Heart left ventricle (tissue), 13 donors: Measurements from ENCODE around the gene HSD11B1.

Source experiments
- POLR2A ChIP-seq, 2 donors: fragments of 450-650 bp; IDR thresholded peaks; one replicate each; pipeline ENCODE4 v1.6.1; 2017; ENCODE audit warnings: antibody characterized with exemption in 2 of 2, mild to moderate bottlenecking in 2 of 2, moderate library complexity in 2 of 2
- TF ChIP-seq, protein P1 (sequence below), 12 donors: fragments of 200-600 bp; sonication (generic) in 4 of 12; IDR thresholded peaks; one replicate each; pipeline versions ENCODE4 v1.5.0 to v1.8.0; 2018 to 2022; ENCODE audit warnings: antibody characterized with exemption in 12 of 12, mild to moderate bottlenecking in 5 of 12
- donor health status: ischemic (EF 13 %, LVEDD 7.1; RV severe dilation, severe dysfunction).
- donor health status: DM: no; HTN: yes; CAD: no.
- donor health status: DM: no; HTN: no; CAD: no.
- donor health status: ischemic (EF 25% LVEDD 6.9; RV normal size, moderate dysfunction).
- donor health status: ischemic (EF 25% LVEDD 5.7; RV mildly dilated, moderate dysfunction).
- donor health status: ischemic (EF 35%, LVEDD 5.7; RV mildly dilated, moderate dysfunction).
- donor health status: nonischemic (EF 11% LVEDD 7.7; RV severe dilation, severe dysfunction).
- donor health status: DM: yes; HTN: yes; CAD: no.
- donor health status: PGD.
- donor health status: ischemic (EF 29% LVEDD 5.4; RV normal size, mild dysfunction).
- donor health status: nonischemic (EF 23%, LVEDD 6.1; RV moderate dilation, normal function).

DNA sequence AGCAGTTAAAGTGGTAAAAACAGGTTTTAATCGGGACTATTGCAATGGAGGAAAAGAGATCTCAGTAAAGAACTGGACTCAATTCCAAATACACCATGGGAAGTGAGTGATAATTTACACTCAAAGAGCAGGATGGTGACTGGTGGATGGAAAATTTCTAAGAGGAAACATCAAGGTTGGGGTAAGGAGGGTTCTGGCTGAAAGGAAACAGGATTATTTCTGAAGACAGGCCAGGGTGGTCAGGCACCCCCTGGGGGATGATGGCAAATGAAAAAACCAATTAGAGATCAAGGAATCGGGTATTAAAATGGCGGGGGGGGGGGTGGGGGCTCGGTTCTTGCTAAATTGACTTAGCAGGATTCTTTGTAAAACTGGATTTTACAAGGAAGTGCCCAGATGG, 12.3 kb upstream of the HSD11B1 start:
- TF ChIP-seq, protein P1, sequence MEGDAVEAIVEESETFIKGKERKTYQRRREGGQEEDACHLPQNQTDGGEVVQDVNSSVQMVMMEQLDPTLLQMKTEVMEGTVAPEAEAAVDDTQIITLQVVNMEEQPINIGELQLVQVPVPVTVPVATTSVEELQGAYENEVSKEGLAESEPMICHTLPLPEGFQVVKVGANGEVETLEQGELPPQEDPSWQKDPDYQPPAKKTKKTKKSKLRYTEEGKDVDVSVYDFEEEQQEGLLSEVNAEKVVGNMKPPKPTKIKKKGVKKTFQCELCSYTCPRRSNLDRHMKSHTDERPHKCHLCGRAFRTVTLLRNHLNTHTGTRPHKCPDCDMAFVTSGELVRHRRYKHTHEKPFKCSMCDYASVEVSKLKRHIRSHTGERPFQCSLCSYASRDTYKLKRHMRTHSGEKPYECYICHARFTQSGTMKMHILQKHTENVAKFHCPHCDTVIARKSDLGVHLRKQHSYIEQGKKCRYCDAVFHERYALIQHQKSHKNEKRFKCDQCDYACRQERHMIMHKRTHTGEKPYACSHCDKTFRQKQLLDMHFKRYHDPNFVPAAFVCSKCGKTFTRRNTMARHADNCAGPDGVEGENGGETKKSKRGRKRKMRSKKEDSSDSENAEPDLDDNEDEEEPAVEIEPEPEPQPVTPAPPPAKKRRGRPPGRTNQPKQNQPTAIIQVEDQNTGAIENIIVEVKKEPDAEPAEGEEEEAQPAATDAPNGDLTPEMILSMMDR (IDR thresholded peaks at IDR 0.05), result no peak
- TF ChIP-seq POLR2A (IDR thresholded peaks at IDR 0.05), result no peak
